PFSK-1 (cell line): ENCODE results near the gene FBN2.

Source experiments
- POLR2AphosphoS5 ChIP-seq: IDR thresholded peaks from 2 replicates; pipeline ENCODE4 v1.6.1; 2012; ENCODE audit warnings: low read depth, mild to moderate bottlenecking, control low read depth, low read length, moderate library complexity
- SIN3A ChIP-seq: IDR thresholded peaks from 2 replicates; pipeline ENCODE4 v1.6.1; 2012; ENCODE audit warnings: mild to moderate bottlenecking, low read length, moderate library complexity, borderline replicate concordance; ENCODE audit not compliant: insufficient read depth

GRCh38 chr5:128304791-128305190 is 233.3 kb downstream of the FBN2 start:
- TF ChIP-seq POLR2AphosphoS5, result no peak
- no peak for TF ChIP-seq SIN3A
